ENCODE measurements around the gene FAM174B.

FAM174B gene

DNA sequence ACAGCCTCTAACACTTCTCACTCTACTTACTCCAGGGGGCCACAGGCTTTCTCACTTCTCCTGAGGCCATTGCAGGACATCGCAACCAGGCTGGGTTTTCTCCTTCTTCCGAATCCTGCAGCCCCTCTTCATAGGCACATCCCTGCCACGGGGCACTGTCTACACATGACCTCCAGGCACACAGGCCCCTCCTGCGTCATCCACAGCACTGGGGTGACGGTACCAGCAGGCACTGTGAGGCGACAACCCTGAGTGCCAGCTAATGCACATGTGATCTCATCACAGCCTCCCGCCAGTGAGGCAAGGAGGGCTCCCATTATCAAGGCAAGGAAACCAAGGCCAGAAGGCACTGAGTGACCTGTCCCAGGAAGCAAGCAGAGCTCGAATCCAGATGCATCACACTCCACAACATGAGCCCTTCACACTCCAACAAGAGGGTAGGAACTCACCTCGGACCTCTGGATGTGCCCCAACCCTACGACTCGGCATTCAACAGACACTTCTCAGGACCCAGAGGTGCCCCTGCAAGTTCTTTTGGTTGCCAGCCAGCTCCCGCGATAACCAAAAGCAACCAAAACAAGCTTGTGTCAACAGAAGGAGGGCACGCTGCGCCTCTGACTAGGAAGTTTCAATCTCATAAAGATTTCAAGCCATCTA lies 16.7 kb downstream of the FAM174B start:
- DNase-seq: no peak

DNA sequence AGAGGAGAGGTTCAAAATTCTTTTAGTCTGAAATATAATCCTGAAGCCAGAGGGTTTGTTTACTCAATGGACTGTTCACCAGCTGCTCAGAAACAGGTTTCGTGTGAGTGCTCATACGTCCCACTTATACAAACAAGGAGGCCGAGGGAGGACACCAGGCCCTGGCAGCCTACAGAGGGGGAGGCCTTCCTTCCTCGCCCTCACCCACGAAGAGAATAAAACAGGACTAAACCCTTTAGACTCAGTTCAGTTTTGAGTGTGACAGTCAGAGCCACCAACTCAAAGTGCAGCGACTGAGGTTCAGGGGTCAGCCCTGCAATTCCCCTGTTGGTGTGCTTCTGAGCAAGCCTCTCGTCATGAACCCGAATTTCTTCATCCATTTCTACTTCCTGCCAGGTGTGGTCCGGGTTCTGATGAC lies 17.3 kb downstream of the FAM174B start:
- no peak for DNase-seq

DNA sequence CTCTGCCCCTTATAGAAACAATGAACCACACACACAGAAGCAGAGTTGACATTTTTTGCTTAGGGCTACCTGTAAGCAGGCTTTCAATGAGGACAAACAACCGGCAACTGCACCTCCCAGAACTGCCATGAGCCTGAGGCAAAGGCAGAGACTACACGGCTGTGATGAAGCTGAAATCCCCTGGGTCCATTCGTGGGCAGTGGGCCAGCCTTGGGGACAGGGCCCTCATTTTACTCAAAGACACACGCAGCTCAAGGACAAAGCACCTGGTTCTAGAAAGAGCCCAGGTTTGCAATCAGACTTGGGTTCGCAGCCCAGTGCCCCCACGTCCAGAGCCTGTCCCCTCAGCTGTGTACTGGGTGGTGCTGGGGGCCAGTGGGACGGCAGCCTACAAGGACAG lies 17.9 kb downstream of the FAM174B start:
- DNase-seq: no peak

DNA sequence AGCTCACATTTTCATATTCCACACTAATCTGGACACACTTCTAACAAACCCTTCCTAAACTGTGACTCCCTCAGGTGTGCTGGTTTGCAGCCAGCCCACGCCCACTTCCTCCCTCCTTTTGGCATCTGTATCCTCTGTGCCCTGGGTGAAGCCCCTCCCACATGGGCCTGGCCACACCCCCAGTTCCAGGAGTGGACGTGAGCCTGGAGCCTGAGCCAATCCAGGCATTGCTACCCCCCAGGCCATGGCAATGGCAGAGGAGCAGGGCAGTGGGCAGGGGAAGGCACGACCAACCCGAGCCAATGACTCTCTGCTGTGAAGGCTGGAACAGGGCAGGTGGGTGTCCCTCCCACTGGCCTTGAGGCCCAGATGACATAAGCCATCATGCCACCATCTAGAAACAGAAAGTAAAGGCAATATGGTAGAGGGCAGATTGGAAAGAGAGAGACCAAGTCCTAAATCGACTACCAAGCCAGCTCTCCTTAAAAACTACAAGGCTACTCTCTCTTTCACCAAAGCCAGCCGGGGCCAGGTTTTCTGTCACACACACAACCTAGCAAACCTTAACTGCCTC lies 18.6 kb downstream of the FAM174B start:
- no peak for DNase-seq

DNA sequence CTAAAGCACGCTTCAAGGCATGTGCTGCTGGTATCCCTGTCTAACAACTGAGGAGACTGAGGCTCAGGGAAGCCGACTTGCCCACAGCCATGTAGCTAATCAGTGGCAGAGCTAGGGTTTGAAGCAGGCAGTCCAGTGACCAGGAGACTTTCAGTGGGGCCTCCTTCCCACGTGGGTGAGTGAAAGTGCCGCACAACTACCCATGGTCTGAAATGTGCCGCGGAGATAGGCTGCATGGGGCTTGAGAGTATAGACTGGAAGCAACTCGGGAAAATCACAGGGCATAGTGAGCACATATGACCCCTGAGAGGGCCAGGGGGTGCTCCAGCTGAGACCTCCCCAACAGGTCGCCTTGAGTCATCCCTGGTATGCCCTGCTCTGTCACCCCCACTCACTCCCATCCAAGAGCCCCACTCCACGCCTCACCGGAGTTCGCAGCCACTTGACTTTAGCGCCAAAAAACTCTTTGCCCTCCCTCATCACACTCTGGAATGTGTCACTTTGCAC lies 19.1 kb downstream of the FAM174B start:
- no peak for DNase-seq

DNA sequence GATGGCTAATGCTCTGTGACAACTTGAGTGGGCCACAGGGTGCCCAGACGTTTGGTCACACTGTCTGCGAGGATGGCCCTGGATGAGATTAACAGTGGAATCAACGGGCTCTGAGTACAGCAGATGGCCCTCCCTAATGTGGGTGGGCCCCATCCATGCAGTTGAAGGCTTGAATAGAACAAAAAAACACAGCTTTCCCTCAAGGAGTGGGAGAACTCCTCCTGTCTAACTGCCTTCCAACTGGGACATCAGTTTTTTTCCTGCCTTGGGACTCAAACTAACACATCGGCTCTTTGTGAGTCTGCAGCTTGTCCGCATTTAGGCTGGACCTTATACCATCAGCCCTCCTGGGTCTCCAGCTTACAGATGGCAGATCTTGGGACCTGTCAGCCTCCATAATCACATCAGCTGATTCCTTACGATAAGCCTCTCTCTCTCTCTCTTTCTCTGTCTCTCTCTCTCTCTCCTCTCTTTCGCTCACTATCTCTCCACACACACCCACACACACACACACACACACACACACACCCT lies 20.8 kb downstream of the FAM174B start:
- DNase-seq: no peak

DNA sequence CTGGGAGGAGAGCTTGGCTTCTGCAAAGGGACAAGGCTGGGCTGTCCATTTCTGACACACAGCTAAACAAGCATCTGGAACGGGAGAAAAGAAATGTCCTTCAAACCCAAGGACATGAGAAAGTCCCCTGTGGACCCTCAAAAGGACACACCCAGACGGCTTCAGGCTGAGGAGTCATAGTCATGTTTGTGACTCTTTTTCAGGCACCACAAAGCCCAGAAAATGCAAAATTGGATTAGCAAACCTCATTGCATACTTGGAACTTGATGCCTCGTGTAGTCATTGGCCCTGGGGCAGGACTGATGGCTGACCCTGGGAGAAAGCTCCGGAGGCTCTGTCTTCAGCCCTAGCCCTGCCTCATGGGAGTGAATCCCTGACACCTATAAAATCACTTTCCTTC lies 21.5 kb downstream of the FAM174B start:
- no peak for DNase-seq

DNA sequence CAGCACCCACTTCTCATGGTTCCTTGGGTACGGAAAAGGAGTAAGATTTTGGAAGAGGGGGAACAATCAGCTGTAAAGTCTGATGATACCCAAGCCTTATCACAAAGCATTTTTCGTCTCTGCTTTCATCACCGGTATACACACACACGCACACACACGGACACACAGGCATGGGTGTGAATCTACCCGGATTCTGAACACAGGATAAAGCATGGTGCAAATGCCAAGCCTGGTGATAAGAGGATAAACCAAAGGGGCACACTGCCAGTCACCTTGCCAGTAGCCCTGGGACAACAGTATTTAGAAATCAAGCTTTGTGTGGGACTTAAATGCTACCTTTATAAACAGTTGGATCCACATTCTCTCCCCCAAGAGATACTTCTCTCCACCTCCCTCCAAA lies 22.2 kb downstream of the FAM174B start:
- DNase-seq: no peak

DNA sequence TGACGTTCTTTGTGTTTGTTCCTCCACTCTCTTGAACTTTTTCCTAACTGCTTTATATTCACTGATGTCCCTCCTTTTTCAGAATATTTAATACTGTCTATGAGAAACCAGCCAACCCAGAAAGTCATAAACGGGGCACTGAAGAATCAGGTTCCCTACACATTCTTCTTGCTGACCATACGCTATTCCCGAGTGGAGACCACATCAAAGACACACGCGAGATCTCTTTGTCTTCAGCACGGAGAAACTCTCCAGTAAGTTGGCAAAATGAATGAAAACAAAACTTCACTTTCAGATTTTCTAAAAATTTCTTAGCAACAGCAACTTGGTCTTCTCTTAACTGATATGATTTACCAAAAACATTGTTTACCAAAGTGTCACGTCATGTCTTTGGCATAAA lies 22.6 kb downstream of the FAM174B start:
- no peak for DNase-seq

DNA sequence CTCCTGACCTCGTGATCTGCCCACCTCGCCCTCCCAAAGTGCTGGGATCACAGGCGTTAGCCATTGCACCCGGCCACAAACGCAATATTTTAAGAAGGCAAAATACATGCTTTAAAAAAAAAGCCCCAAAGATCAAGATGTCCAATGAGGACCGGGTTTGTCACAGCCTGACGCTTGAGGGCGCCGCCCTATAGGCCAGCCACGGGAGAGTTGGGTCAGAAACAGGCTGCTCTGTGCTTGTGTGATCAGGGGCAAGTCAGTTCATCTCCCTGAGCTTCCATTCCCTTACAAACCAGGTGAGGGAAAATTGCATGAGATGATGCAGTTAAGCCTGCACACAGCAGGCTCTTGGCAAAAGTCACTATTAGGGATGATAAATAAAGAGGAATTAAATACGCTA lies 23.9 kb downstream of the FAM174B start:
- DNase-seq: no peak

DNA sequence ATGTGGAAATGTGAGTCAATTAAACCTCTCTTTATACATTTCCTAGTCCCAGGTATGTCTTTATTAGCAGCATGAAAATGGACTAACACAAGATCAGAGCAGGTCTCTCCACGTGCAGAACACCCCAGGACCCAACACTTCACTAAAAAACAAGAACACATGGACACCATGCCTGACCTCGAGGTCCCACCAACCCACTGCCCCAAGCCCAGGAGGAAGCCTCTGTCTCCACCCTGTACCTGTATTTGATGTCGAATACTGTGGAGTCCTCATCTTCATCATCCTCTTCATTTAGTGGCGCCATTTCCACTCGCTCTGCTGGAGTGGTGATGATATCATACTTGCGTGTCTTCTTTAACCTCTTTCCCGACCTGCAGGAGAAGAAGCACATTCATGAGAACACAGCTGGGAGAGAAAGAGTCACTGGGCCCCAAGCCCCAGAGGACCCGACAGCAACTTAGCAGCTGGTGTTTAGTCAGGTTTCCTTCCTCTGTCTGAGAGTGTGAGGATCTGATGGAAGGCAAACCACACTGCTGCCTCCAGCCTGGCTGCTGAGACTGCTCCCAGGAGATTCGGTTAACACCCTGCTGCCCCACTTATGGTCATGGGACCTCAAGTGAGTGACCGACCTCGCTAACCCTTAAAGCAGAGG lies 25.5 kb downstream of the FAM174B start:
- no peak for DNase-seq

DNA sequence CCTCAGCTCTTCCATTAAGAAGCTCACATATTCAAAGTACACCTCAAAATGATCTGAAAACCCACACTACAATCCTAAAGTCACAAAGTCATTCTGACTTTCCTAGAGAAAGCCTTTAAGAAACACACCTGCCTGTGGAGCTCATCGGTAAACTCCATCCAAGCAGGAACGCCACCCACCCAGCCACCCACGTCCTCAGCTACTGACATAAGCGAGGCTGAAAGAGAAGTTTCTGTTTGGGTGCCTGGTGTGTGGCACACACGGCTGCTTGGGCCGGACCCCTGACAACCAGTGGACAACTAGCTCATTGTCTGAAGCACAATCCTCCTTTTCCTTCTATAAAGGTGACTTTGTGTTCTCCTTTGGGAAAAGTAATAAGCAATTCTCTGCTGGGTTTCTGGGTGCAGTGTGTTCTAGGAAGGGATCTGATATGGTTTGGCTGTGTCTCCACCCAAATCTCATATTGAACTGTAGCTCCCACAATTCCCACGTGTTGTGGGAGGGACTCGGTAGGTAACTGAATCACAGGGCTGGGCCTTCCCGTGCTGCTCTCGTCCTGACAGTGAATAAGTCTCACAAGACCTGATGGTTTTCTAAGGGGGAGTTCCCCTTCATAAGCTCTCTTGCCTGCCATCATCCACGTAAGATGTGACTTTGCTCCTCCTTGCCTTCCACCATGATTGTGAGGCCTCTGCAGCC lies 26.1 kb downstream of the FAM174B start:
- no peak for DNase-seq

DNA sequence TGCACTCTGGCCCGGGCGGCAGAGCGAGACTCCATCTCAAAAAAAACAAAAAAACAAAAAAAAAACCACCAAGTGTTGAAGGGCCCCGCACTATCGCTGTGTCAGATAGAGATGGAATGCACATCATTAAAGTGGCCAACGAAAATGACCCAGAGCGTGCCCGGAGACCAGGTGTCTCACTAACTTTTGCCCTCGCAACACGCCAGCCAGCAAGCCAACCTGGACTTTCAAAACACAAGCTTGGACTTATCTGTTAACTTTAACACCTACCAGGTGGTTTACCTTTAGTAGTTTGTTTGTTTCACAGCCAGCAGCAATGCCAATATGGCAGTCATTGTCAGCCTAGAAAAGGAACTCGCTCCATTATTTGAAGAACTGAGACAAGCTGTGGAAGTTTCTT lies 28.6 kb downstream of the FAM174B start:
- no peak for DNase-seq

DNA sequence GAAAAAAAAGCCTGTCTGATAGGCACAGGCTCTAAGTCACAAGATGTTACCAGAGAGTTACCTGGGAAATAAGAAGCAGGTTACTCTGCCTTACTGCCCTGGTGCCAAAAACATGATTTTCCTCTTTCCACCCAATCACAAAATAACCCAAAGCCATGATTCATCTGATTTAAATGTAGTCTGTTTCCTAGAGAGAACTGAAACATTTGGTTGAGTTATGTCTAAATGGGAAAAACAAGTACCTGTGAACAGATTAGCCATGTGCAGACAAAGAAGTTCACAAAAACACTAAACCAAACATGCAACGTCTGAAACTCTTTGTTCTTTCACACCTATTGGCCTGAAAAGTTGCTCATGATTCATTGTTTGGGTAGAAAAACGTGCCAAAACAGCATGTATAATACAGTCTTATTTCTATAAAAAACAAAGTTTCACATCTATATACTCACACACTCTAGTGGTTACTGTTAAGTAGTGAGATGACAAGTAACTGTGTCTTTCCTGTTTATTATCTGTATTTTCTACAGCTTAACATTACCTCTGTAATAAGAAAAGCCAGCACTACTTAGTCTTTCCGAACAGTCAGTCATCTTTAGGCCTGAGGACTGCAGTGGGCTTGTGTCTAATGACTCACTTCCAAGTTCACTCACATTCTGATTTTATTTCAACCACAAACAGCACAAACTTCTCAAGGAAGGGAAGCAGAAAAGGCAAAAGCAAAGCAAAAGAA lies 30.2 kb downstream of the FAM174B start:
- no peak for DNase-seq

DNA sequence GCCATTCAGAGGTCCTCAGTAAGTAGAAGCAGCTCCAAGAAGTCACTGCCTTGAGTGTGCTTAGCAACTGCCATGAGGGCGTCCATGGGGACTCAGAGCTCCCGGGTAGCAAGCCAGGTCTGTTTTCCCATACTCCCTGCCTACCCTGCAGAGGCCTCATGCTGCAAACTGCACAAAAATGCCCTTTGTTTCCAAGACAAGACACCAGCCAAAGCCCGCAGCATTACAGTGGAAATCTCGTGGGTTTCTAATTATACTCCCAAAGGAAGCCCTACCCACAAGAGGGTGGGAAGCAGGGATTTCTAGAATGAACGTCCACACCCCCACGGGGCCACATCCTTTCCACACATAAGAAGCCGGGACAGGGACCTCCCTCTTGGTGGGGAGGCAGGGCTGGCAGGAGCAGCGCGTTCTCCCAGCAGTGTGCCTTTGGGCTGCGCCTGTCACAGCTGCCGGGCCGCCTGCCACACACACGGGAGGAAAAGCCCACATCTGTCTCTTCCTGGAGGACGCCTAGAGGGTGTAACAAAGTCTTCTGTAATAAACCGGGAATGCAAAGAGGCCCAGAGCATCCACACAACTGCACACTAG lies 31.1 kb downstream of the FAM174B start:
- peak; percentile 84 for DNase-seq

DNA sequence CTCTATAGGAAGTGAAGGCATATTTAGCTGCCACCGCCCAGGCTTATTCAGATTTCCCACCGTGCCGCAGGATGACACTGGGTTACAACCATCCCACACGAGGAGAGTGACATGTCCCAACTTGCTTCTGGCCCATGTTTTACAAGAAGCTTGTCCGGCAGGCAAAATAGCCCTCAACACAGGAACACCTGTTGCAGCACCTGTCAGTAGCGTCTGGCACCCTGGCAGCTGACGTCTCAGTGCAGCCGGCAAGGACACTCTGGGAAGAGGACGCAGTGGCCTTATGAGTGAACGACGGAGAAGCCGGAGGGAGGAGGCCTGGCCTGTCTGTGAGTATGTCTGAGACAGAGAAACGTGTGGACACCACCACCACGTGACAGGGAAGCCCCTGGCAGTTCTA lies 32.1 kb downstream of the FAM174B start:
- no peak for DNase-seq

DNA sequence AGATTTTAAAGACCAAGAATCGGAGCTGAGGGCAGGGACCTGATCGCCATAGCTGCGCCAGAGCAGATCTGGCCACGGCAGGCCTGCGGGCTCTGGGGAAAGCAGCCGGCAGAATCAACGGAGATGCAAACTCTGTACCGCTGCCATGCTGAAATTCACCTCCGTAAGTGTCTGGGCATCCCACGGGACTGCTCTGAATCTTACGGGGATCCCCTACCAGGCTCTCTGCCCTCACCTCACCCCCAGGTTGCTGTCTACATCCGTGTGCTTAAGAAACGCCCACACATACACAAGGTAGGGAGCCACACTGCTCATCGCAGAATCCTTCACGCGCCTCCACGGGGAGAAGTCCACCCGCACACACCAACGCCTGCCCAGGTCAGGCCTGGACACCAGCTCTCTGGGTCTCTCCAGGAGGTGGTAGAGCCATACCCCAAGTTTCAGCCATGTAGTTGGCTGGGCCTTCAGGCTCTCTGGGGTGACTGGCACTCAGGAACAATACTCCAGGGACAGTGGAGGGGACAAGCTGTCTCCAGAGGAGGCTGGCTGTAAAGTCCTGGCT lies 33.5 kb downstream of the FAM174B start:
- DNase-seq: no peak

DNA sequence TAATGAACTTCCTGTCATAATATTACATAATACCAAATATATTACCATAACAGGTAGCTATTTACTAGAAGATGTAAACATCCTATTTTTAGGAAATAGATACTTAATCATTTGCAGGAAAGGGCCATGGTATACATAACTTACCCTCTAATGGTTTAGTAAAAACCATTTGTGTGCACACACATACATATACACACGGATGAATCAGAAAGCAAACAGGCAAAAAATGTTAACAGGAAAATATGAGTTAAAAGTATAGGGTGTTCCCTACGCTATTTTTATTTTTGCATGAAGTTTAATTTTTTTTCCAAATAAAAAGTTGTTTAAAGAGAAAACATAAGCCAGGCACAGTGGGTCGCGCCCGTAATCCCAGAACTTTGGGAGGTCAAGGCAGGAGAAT lies 34.6 kb downstream of the FAM174B start:
- no peak for DNase-seq

DNA sequence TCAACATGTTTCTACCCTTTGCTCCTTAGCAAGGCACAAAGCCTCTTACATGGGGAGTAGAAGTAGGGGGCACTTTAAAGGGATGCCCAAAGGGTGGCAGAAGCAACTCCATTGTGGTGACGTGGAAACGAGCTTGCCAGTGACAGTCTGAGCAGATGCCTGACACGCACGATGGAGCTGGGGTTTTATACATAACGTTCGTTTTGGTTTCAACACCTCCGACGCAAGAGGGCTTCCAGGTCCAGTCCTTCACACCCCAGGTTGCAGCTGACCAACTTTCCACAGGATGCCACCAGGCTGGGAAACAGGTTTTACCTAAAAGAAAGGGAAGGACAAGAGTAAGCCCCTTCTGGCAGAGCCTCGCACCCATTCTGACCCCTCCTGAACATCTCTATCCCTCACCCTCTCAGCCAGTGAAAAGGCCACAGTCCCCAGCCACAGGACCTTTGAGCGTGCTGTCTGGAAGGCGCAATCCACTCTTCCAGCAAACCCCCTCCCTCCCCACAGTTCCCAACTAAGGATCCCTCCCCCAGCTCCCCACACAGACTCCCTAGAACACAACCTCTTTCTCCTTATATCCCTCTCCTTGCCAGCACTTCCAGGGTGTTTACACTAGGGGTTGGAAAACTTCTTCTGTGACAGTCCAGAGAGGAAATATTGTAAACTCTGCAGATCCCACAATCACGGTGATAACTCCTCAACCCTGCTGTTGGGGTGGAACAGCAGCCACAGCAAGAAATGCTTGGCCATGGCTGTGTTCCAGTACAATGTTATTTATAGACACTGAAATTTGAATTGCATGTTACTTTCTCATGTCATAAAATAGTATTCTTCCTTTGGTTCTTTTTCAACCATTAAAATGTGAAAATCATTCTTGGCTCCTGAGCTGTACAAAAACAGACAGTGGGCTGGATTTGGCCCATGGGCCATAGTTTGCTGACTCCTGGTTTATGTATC lies 36.2 kb downstream of the FAM174B start:
- no peak for DNase-seq

DNA sequence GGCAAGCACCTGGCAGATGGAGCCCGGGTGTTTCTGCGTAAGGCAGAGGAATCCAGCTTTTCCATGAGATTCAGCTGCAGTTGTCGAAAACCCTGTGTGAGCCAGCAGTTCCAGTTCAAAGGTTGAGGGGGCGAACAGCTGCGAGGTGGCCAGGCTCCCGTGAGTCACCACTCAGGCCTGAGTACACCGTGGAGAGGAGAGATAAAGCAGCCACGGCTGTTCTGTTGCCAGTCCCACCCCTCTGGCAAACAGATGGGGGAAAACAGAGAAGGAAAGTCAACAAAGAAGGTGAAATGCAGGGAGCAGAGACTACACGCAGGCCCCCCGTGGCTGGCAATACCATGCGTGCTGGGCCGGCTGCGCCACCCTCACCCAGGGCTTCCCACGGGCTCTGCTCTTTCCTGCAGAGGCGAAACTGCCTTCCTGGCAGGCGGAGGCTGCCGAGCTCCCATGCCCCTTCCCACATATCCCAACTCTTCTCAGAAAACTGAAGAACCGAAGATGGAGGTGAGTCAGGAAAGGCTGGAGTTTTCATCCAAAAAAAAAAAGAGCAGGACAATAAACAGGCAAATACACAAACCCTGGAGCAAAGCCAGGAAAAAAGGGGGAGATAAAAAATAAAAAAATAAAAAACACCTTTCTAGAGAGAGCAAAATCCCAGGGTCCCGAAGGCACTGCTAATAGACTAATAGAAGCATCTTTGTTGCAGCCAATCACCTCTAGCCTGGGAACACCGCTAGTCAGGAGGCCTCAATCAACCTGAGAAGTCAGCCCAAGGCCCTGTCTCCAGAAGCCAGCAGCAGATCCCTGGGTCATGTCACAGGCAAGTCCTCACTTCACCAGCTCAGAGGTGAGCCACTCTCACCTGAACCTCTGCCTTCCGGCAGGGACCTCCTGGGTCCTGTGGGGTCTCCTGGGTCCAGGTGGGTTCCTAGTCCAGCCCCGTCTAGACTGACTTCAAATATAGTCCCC lies 37.7 kb downstream of the FAM174B start:
- DNase-seq: no peak
